T-cell (primary cell): ENCODE measurements around the gene TMEM14C. TPM values are rescaled to one million over a fixed set of nuclear protein-coding genes. Genes with fewer than 3 reads are reported as not detected.

Experiments
- ATAC-seq, 4 experiments: fragments of 200-7000 bp in 3 of 4; fragments of 150-1000 bp in 1 of 4; cut with Tn5 transposase; replicated peaks in 1 of 4; 1 replicate in 3 of 4; 2 replicates in 1 of 4; pipeline ENCODE4 v1.10.0; 2021; ENCODE audit warnings: moderate library complexity in 3 of 4, mild to moderate bottlenecking in 2 of 4, moderate number of reproducible peaks in 1 of 4
- CTCF ChIA-PET, 2 donors: fragments of 300-600 bp; sonication (Branson Sonifier 250); formaldehyde crosslinking; loops; one replicate each; lab custom pipeline; 2022; ENCODE audit warnings: antibody characterized with exemption in 2 of 2; lab: Charles Lee
- POLR2A ChIA-PET, 2 donors: fragments of 300-600 bp; sonication (Branson Sonifier 250); formaldehyde crosslinking; loops; one replicate each; lab custom pipeline; 2022; ENCODE audit warnings: antibody characterized with exemption in 2 of 2; lab: Charles Lee
- DNase-seq, 35 experiments: peaks; one replicate each; pipeline versions ENCODE4 v3.0.0 to v3.0.0-alpha.2; 2013 to 2023
- H3K27ac ChIP-seq: one replicate; pipeline ENCODE4 v1.5.1; 2013; ENCODE audit warnings: low read length
- H3K27me3 ChIP-seq, 2 experiments: replicated peaks in 1 of 2; 1 replicate in 1 of 2; 2 replicates in 1 of 2; pipeline versions ENCODE4 v1.6.1 to v1.7.0; 2013; ENCODE audit warnings: low read length in 1 of 2, mixed read lengths in 1 of 2; ENCODE audit not compliant: control insufficient read depth in 2 of 2, insufficient read depth in 2 of 2; ENCODE audit errors: extremely low read depth in 1 of 2
- H3K36me3 ChIP-seq, 2 donors: 1 replicate in 1 of 2; 2 replicates in 1 of 2; pipeline versions ENCODE4 v1.6.1 to v1.7.0; 2013; ENCODE audit warnings: low read length in 1 of 2; ENCODE audit not compliant: control insufficient read depth in 2 of 2, insufficient read depth in 1 of 2; ENCODE audit errors: extremely low read depth in 1 of 2
- H3K4me1 ChIP-seq, 2 experiments: 1 replicate in 1 of 2; 2 replicates in 1 of 2; pipeline versions ENCODE4 v1.6.1 to v1.7.0; 2013; ENCODE audit warnings: low read length in 2 of 2, mixed read lengths in 1 of 2; ENCODE audit not compliant: insufficient read depth in 2 of 2, control insufficient read depth in 1 of 2; ENCODE audit errors: extremely low read depth in 1 of 2
- H3K4me3 ChIP-seq, 2 donors: 1 replicate in 1 of 2; 2 replicates in 1 of 2; pipeline versions ENCODE4 v1.5.1 to v1.7.0; 2013; ENCODE audit warnings: mild to moderate bottlenecking in 2 of 2, low read length in 1 of 2, moderate library complexity in 1 of 2; ENCODE audit not compliant: control insufficient read depth in 1 of 2; ENCODE audit errors: extremely low read depth in 1 of 2
- H3K9me3 ChIP-seq: 2 replicates; pipeline ENCODE4 v1.7.0; 2013
- H3K27ac Mint-ChIP-seq, 2 donors: one replicate each; pipeline ENCODE4 v1.8.0; 2020 to 2021; ENCODE audit warnings: mild to moderate bottlenecking in 2 of 2, mixed read lengths in 2 of 2
- H3K27me3 Mint-ChIP-seq, 2 donors: one replicate each; pipeline ENCODE4 v1.8.0; 2021 to 2022; ENCODE audit warnings: mixed read lengths in 2 of 2
- H3K36me3 Mint-ChIP-seq: one replicate; pipeline ENCODE4 v1.8.0; 2021; ENCODE audit warnings: mixed read lengths
- H3K4me1 Mint-ChIP-seq, 3 donors: one replicate each; pipeline ENCODE4 v1.8.0; 2020 to 2022; ENCODE audit warnings: mixed read lengths in 3 of 3, mild to moderate bottlenecking in 1 of 3
- H3K4me3 Mint-ChIP-seq, 3 donors: one replicate each; pipeline ENCODE4 v1.8.0; 2020 to 2022; ENCODE audit warnings: mild to moderate bottlenecking in 3 of 3, mixed read lengths in 3 of 3, moderate library complexity in 3 of 3
- H3K9me3 Mint-ChIP-seq, 3 donors: one replicate each; pipeline ENCODE4 v1.8.0; 2020 to 2022; ENCODE audit warnings: mixed read lengths in 3 of 3
- WGBS: methylation state at CpG from one replicate; pipeline ENCODE4 v1.1.5; 2013; ENCODE audit warnings: missing lambda C conversion rate; ENCODE audit not compliant: insufficient coverage; 5-methylcytosine and 5-hydroxymethylcytosine counted together
- total RNA-seq, 35 experiments: library from RNA in 6 of 35; stranded (reverse) in 6 of 35; fragments of 120-200 nt in 1 of 35; gene quantifications; one replicate each; pipeline versions ENCODE4 v1.2.1 to v1.2.4 and lab custom pipeline; 2013 to 2026

The TMEM14C gene
- total RNA-seq, 5 donors from 2014 or later (not counting 1 experiment from before 2014, with no cell fraction given), result 14.8 to 45.2 (median 33.8) TPM

DNA sequence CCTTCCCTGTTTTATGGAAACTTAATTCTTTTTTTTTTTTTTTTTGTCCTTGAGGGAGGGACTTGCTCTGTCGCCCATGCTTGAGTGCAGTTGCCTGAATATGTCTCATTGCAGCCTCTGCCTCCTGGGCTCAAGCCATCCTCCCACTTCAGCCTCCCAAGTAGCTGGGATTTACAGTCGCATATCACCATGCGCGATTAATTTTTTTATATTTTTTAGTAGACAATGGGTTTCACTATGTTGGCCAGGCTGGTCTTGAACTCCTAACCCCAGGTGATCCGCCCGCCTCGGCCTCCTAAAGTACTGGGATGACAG is 654 bp downstream of the TMEM14C start:
- H3K4me3 ChIP-seq, result peak overlapping the region; percentile 61 to 76
- CTCF ChIA-PET, result interaction anchor here in 1 of 2 donors (0.7 kb wide), 1 partner anchor 14 kb away, joined by 10 read pairs; no protein-coding TSS in a partner anchor
- Mint-ChIP-seq H3K36me3 (peaks cover 21% of the 10 kb centered on the region), H3K9me3 (no peaks in the 10 kb centered on the region), H3K27ac (peak overlapping the region; percentile 93 to 95), H3K27me3 (no peaks in the 10 kb centered on the region), H3K4me1 (peaks cover 58 to 67% (median 60%) of the 10 kb centered on the region in 3 donors), H3K4me3 (peak overlapping the region; percentile 91 to 95 (median 94))
- no peak for ATAC-seq
- POLR2A ChIA-PET, result no interaction called here
- no peak for DNase-seq
- peaks cover 2 to 54% of the 10 kb centered on the region in 2 experiments for H3K4me1 ChIP-seq
- no peaks in the 10 kb centered on the region for H3K36me3 ChIP-seq
- 100% methylated on average over 1 of the region's 7 CpGs for WGBS
- H3K27ac ChIP-seq, result peak overlapping the region; percentile 68
- H3K9me3 ChIP-seq, result no peaks in the 10 kb centered on the region
- no peaks in the 10 kb centered on the region for H3K27me3 ChIP-seq

GRCh38 chr6:10725044-10725443 is 2.2 kb downstream of the TMEM14C start:
- Histone ChIP-seq H3K27me3 (no peaks in the 10 kb centered on the region), H3K4me3 (no peak overlapping the region), H3K27ac (no peak overlapping the region), H3K4me1 (peaks cover 2 to 42% of the 10 kb centered on the region in 2 experiments), H3K36me3 (no peaks in the 10 kb centered on the region), H3K9me3 (no peaks in the 10 kb centered on the region)
- ChIA-PET CTCF (interaction anchor here in 1 of 2 donors (1.1 kb wide), 1 partner anchor 17 kb away, joined by 3 read pairs; no protein-coding TSS in a partner anchor), POLR2A (no interaction called here)
- H3K4me3 Mint-ChIP-seq, result no peak overlapping the region
- H3K4me1 Mint-ChIP-seq, result peaks cover 46 to 59% (median 50%) of the 10 kb centered on the region in 3 donors
- peak overlapping the region in 1 of 2 donors; percentile 66 for H3K27ac Mint-ChIP-seq
- H3K36me3 Mint-ChIP-seq, result peaks cover 26% of the 10 kb centered on the region
- no peaks in the 10 kb centered on the region for H3K9me3 Mint-ChIP-seq
- no peaks in the 10 kb centered on the region for H3K27me3 Mint-ChIP-seq
- no peak for ATAC-seq
- DNase-seq, result no peak
- 95% methylated on average over 6 of the region's 6 CpGs for WGBS

DNA sequence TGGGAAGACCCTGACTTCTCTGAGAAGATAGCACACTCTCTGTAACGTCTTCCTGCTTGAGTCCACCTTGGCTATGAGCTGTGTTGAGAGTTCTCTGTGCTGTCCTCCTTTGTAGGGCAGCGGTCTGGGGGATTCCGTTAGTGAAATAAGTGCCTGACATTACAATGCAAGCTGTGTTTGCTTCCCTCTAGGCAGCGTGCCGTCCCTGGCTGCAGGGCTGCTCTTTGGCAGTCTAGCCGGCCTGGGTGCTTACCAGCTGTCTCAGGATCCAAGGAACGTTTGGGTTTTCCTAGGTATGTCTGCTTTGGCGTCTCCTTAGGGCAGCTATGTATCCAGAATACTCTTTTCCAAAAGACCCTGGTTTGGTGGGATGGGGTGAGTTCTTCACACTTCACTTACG is 2.8 kb downstream of the TMEM14C start:
- Histone ChIP-seq H3K9me3 (no peaks in the 10 kb centered on the region), H3K4me3 (no peak overlapping the region), H3K27me3 (no peaks in the 10 kb centered on the region), H3K27ac (no peak overlapping the region), H3K36me3 (no peaks in the 10 kb centered on the region), H3K4me1 (peaks cover 2 to 38% of the 10 kb centered on the region in 2 experiments)
- ATAC-seq (no peak), DNase-seq (no peak)
- WGBS, result 98% methylated on average over 5 of the region's 9 CpGs
- Mint-ChIP-seq H3K4me3 (no peak overlapping the region), H3K27me3 (no peaks in the 10 kb centered on the region), H3K27ac (peak overlapping the region in 1 of 2 donors; percentile 66), H3K4me1 (peaks cover 44 to 61% (median 50%) of the 10 kb centered on the region in 3 donors), H3K9me3 (no peaks in the 10 kb centered on the region), H3K36me3 (peaks cover 33% of the 10 kb centered on the region)
- ChIA-PET POLR2A (no interaction called here), CTCF (interaction anchor here in 1 of 2 donors (0.6 kb wide), 1 partner anchor 35 kb away, joined by 3 read pairs; no protein-coding TSS in a partner anchor)

DNA sequence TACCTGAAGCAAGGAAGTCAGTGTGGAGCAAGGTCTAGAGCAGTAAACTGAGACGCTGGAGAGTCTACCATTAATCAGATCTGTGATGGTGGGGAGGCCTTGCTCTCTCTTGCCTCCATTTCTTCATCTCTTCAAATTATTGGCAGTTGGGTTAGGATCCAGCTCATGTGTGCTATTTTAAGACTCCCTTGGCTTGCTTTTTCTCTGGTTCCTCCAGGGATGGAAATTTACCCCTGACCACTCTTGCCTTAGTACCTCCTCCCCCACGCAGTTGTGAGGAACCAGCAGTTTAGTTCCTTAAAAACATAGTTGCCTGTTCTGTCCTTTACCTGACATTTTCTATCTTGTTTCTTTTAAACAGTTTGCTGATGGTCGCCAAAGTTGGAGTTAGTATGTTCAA is 7.4 kb downstream of the TMEM14C start:
- ATAC-seq, result no peak
- Histone ChIP-seq H3K27ac (no peak overlapping the region), H3K9me3 (no peaks in the 10 kb centered on the region), H3K36me3 (peaks cover 0 to 6% of the 10 kb centered on the region in 2 donors), H3K27me3 (no peaks in the 10 kb centered on the region), H3K4me3 (no peak overlapping the region), H3K4me1 (peaks cover 0 to 27% of the 10 kb centered on the region in 2 experiments)
- no peaks in the 10 kb centered on the region for H3K27me3 Mint-ChIP-seq
- no peak overlapping the region for H3K4me3 Mint-ChIP-seq
- H3K4me1 Mint-ChIP-seq, result peaks cover 10 to 21% (median 12%) of the 10 kb centered on the region in 3 donors
- H3K27ac Mint-ChIP-seq, result no peak overlapping the region
- ChIA-PET CTCF (no interaction called here), POLR2A (interaction anchor here in 1 of 2 donors (0.5 kb wide), 1 partner anchor 23 kb away, joined by 6 read pairs; no protein-coding TSS in a partner anchor)
- H3K36me3 Mint-ChIP-seq, result peaks cover 51% of the 10 kb centered on the region
- H3K9me3 Mint-ChIP-seq, result no peaks in the 10 kb centered on the region
- DNase-seq, result no peak
- 67% methylated on average over 1 of the region's 3 CpGs for WGBS

DNA sequence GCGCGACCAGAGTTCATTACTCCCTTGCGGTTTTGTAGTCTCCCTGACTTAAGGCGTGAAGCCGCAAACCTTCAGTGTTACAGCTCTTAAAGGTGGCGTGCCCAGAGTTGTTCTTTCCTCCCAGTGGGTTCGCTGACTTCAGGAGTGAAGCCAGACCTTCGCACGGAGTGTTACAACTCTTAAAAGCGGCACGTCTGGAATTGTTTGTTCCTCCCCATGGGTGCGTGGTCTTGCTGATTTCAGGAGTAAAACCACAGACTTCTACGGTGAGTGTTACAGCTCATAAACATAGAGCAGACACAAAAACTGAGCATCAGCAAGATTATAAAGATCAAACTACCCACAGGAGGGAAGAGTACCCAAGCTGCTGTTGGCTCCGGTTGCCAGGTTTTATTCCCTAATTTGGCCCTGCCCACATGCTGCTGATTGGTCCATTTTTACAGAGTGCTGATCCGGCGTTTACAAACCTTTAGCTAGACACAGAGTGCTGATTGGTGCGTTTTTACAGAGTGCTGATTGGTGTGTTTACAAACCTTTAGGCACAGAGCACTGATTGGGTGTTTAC is 10.4 kb downstream of the TMEM14C start:
- 76% methylated on average over 13 of the region's 17 CpGs for WGBS
- no peaks in the 10 kb centered on the region for H3K27me3 Mint-ChIP-seq
- no peak overlapping the region for H3K27ac Mint-ChIP-seq
- Histone ChIP-seq H3K4me3 (no peak overlapping the region), H3K27ac (no peak overlapping the region), H3K36me3 (peaks cover 0 to 6% of the 10 kb centered on the region in 2 donors), H3K4me1 (peaks cover 0 to 15% of the 10 kb centered on the region in 2 experiments), H3K27me3 (peaks cover 0 to 2% of the 10 kb centered on the region in 2 experiments), H3K9me3 (no peaks in the 10 kb centered on the region)
- peak in 9 of 35 experiments; percentile 18 to 72 (median 30) for DNase-seq
- CTCF ChIA-PET, result no interaction called here
- peak in 2 of 4 experiments; percentile 55 to 59 for ATAC-seq
- peaks cover 35% of the 10 kb centered on the region for H3K36me3 Mint-ChIP-seq
- no peak overlapping the region for H3K4me3 Mint-ChIP-seq
- H3K4me1 Mint-ChIP-seq, result peaks cover 0 to 2% (median 0%) of the 10 kb centered on the region in 3 donors
- H3K9me3 Mint-ChIP-seq, result no peaks in the 10 kb centered on the region
- POLR2A ChIA-PET, result interaction anchor here in 1 of 2 donors (0.6 kb wide), 1 partner anchor 38 kb away, joined by 7 read pairs; the partner anchor contains the start of gene PAK1IP1

GRCh38 chr6:10733863-10734262 is 11.0 kb downstream of the TMEM14C start:
- Mint-ChIP-seq H3K4me1 (peaks cover 0 to 2% (median 0%) of the 10 kb centered on the region in 3 donors), H3K9me3 (no peaks in the 10 kb centered on the region), H3K27ac (no peak overlapping the region), H3K4me3 (no peak overlapping the region), H3K36me3 (peaks cover 31% of the 10 kb centered on the region), H3K27me3 (no peaks in the 10 kb centered on the region)
- H3K27me3 ChIP-seq, result peaks cover 0 to 2% of the 10 kb centered on the region in 2 experiments
- DNase-seq (no peak), ATAC-seq (no peak)
- H3K4me1 ChIP-seq, result peaks cover 0 to 15% of the 10 kb centered on the region in 2 experiments
- no peak overlapping the region for H3K4me3 ChIP-seq
- WGBS, result 100% methylated on average over 2 of the region's 3 CpGs
- H3K27ac ChIP-seq, result no peak overlapping the region
- H3K36me3 ChIP-seq, result peaks cover 0 to 6% of the 10 kb centered on the region in 2 donors
- CTCF ChIA-PET, result no interaction called here
- POLR2A ChIA-PET, result interaction anchor here in 1 of 2 donors (0.6 kb wide), 1 partner anchor 39 kb away, joined by 7 read pairs; the partner anchor contains the start of gene PAK1IP1
- no peaks in the 10 kb centered on the region for H3K9me3 ChIP-seq
